SK-N-SH (cell line): ENCODE results near the gene SLC5A2. TPM values are rescaled to one million over a fixed set of nuclear protein-coding genes. Genes with fewer than 3 reads are reported as not detected.

ENCODE experiments used
- CTCF ChIA-PET: fragments of 300-600, 350-600 bp; formaldehyde crosslinking; extraction: SDS; loops from one replicate; lab custom pipeline; 2021; lab: Yijun Ruan, JAX
- POLR2A ChIA-PET: fragments of 350-600 bp; sonication (Branson Sonifier 250); formaldehyde crosslinking; extraction: SDS; loops from one replicate; lab custom pipeline; 2020; ENCODE audit warnings: antibody characterized with exemption, inconsistent platforms; lab: Yijun Ruan, JAX
- DNase-seq: peaks from one replicate; pipeline ENCODE4 v3.0.0; 2012
- H2AFZ ChIP-seq: fragments of 200-600 bp; sonication (generic); 2 replicates; pipeline ENCODE4 v1.8.1; 2016; ENCODE audit warnings: antibody characterized with exemption, mild to moderate bottlenecking, low read depth
- H3F3A ChIP-seq: fragments of 200-600 bp; sonication (generic); replicated peaks from 2 replicates; pipeline ENCODE3; 2016; ENCODE audit warnings: antibody characterized with exemption, mild to moderate bottlenecking; ENCODE audit not compliant: insufficient read depth
- H3K27ac ChIP-seq, 2 experiments: fragments of 200-500 bp in 1 of 2; fragments of 200-600 bp in 1 of 2; sonication (Bioruptor generic) in 1 of 2; sonication (generic), shearing (Covaris generic) in 1 of 2; 2 replicates each; pipeline versions ENCODE4 v1.5.1 to v1.6.1; 2014 to 2016; ENCODE audit warnings: low read depth in 2 of 2, inconsistent platforms in 1 of 2, low read length in 1 of 2, mild to moderate bottlenecking in 1 of 2, mixed read lengths in 1 of 2
- H3K27me3 ChIP-seq: fragments of 200-600 bp; sonication (generic), shearing (Covaris generic); 2 replicates; pipeline ENCODE4 v1.6.1; 2016; ENCODE audit warnings: mixed run types; ENCODE audit not compliant: insufficient read depth
- H3K36me3 ChIP-seq, 2 experiments: fragments of 200-500 bp in 1 of 2; fragments of 200-600 bp in 1 of 2; sonication (Bioruptor generic) in 1 of 2; sonication (generic) in 1 of 2; replicated peaks in 1 of 2; 2 replicates each; pipeline versions ENCODE3 to v1.5.1; 2014 to 2016; ENCODE audit warnings: low read length in 1 of 2, mild to moderate bottlenecking in 1 of 2; ENCODE audit not compliant: insufficient read depth in 2 of 2, control insufficient read depth in 1 of 2
- H3K4me1 ChIP-seq, 2 experiments: fragments of 200-500 bp in 1 of 2; fragments of 200-600 bp in 1 of 2; sonication (Bioruptor generic) in 1 of 2; sonication (generic), shearing (Covaris generic) in 1 of 2; 2 replicates each; pipeline versions ENCODE4 v1.5.1 to v1.6.1; 2014 to 2016; ENCODE audit warnings: low read depth in 1 of 2, low read length in 1 of 2, mixed run types in 1 of 2; ENCODE audit not compliant: insufficient read depth in 2 of 2, control insufficient read depth in 1 of 2
- H3K4me2 ChIP-seq: fragments of 200-600 bp; sonication (generic), shearing (Covaris generic); 2 replicates; pipeline ENCODE4 v1.6.1; 2017; ENCODE audit warnings: mixed run types
- H3K4me3 ChIP-seq, 2 experiments: fragments of 200-500 bp in 1 of 2; fragments of 200-600 bp in 1 of 2; sonication (Bioruptor generic) in 1 of 2; sonication (generic), shearing (Covaris generic) in 1 of 2; 2 replicates each; pipeline versions ENCODE4 v1.5.1 to v1.8.1; 2014 to 2016; ENCODE audit warnings: low read depth in 2 of 2, inconsistent platforms in 1 of 2, low read length in 1 of 2, mild to moderate bottlenecking in 1 of 2, mixed read lengths in 1 of 2, moderate library complexity in 1 of 2
- H3K79me2 ChIP-seq: fragments of 200-600 bp; sonication (generic); 2 replicates; pipeline ENCODE4 v1.8.1; 2017; ENCODE audit warnings: mild to moderate bottlenecking; ENCODE audit not compliant: insufficient read depth
- H3K9ac ChIP-seq: fragments of 200-600 bp; sonication (generic); 2 replicates; pipeline ENCODE4 v1.6.1; 2017; ENCODE audit warnings: mixed run types
- H3K9me2 ChIP-seq: fragments of 200-600 bp; sonication (generic); 2 replicates; pipeline ENCODE4 v1.6.1; 2017; ENCODE audit warnings: mixed run types
- H3K9me3 ChIP-seq: fragments of 200-600 bp; sonication (generic); 2 replicates; pipeline ENCODE4 v1.6.1; 2017; ENCODE audit warnings: mixed run types, mild to moderate bottlenecking, moderate library complexity
- H4K20me1 ChIP-seq: fragments of 200-600 bp; sonication (generic); 2 replicates; pipeline ENCODE4 v1.6.1; 2017; ENCODE audit warnings: mild to moderate bottlenecking, mixed run types; ENCODE audit not compliant: insufficient read depth
- CHD2 ChIP-seq: fragments of 150-350 bp; IDR thresholded peaks from 2 replicates; pipeline ENCODE4 v1.6.1; 2018; ENCODE audit warnings: low read length; ENCODE audit not compliant: partially characterized antibody
- EZH2phosphoT487 ChIP-seq: fragments of 200-600 bp; sonication (generic); IDR thresholded peaks from 2 replicates; pipeline ENCODE4 v1.6.1; 2017; ENCODE audit warnings: low read depth, mixed run types, mild to moderate bottlenecking, antibody characterized with exemption, moderate library complexity, borderline replicate concordance
- FOXJ3 ChIP-seq: sonication (generic); formaldehyde crosslinking; IDR thresholded peaks from 2 replicates; pipeline ENCODE4 v1.5.1; 2020; ENCODE audit warnings: mild to moderate bottlenecking, missing genetic modification reagents
- FOXM1 ChIP-seq: IDR thresholded peaks from 2 replicates; pipeline ENCODE4 v1.4.0; 2012; ENCODE audit warnings: low read depth, mild to moderate bottlenecking
- GABPA ChIP-seq: IDR thresholded peaks from 2 replicates; pipeline ENCODE4 v1.4.0; 2012; ENCODE audit warnings: low read depth, mild to moderate bottlenecking
- MXI1 ChIP-seq: IDR thresholded peaks from 2 replicates; pipeline ENCODE4 v1.6.1; 2012; ENCODE audit warnings: mild to moderate bottlenecking, low read depth, low read length, improper control_type of control experiment
- NFIC ChIP-seq: IDR thresholded peaks from 2 replicates; pipeline ENCODE4 v1.4.0; 2012; ENCODE audit warnings: borderline replicate concordance
- RFX5 ChIP-seq: IDR thresholded peaks from 2 replicates; pipeline ENCODE4 v1.6.1; 2012; ENCODE audit warnings: mild to moderate bottlenecking, improper control_type of control experiment, low read length
- RXRA ChIP-seq: IDR thresholded peaks from 2 replicates; pipeline ENCODE4 v1.4.0; 2012; ENCODE audit warnings: low read depth, mild to moderate bottlenecking, borderline replicate concordance
- TAF1 ChIP-seq: IDR thresholded peaks from 2 replicates; pipeline ENCODE4 v1.6.1; 2012; ENCODE audit warnings: low read depth, mild to moderate bottlenecking, low read length, moderate library complexity, borderline replicate concordance
- TCF12 ChIP-seq: IDR thresholded peaks from 2 replicates; pipeline ENCODE4 v1.4.0; 2012
- YY1 ChIP-seq: IDR thresholded peaks from 2 replicates; pipeline ENCODE4 v1.4.0; 2012; ENCODE audit warnings: low read depth, mild to moderate bottlenecking
- WGBS: methylation state at CpG from one replicate; pipeline ENCODE4 v1.1.6; 2017; ENCODE audit warnings: low lambda C conversion rate; 5-methylcytosine and 5-hydroxymethylcytosine counted together
- polyA plus RNA-seq, 3 experiments: library from polyadenylated mRNA; depleted of rRNA; stranded (reverse); fragments of >200 nt; gene quantifications; 2 replicates each; pipeline ENCODE4 v1.2.3, GENCODE V29; 2012
- TF ChIP-seq, protein P1 (sequence below): IDR thresholded peaks from 2 replicates; pipeline ENCODE4 v1.6.1; 2012; ENCODE audit warnings: mild to moderate bottlenecking, low read depth, low read length, moderate library complexity
- TF ChIP-seq, protein P2 (sequence below): IDR thresholded peaks from 2 replicates; pipeline ENCODE4 v1.4.0; 2012; ENCODE audit warnings: low read depth, borderline replicate concordance

SLC5A2 gene
- polyA plus RNA-seq, 1 of the 3 experiments (the other 2 are of a cell fraction), result 0.31 TPM

DNA sequence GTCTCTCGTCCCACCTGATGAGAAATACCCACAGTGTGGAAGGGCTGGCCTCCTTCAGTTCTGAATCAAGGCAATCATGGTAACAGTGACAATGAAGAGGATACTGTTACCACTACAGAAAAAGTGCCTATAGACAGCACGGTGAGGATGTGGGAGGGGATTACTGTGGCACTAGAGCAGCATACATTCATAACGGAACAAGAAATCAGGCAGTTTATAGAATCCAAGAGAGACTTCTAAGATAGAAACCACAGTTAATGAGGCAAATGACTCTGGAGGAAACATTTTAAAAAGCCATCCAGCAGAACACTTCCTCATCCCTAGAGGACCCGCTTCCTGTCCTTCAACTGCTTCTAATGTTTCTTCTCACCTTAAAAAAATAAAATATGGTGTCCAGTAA, 22.6 kb downstream of the SLC5A2 start:
- WGBS, result 72% methylated on average over 4 of the region's 4 CpGs
- no peak overlapping the region for H3K4me3 ChIP-seq
- no peaks in the 10 kb centered on the region for H3K27me3 ChIP-seq
- 0 out of 2 replicates have a peak overlapping the region, but pooled peaks have one; percentile 87 for H3K4me2 ChIP-seq
- peaks cover 11 to 16% of the 10 kb centered on the region in 2 experiments for H3K36me3 ChIP-seq
- H3K79me2 ChIP-seq, result peaks cover 46% of the 10 kb centered on the region
- no peak overlapping the region for H2AFZ ChIP-seq
- no peak overlapping the region for H3K9ac ChIP-seq
- peaks cover 0 to 18% of the 10 kb centered on the region in 2 experiments; a peak in 2 of 4 replicates for H3K4me1 ChIP-seq
- POLR2A ChIA-PET, result no interaction called here
- H3K9me3 ChIP-seq, result no peaks in the 10 kb centered on the region
- no peak for DNase-seq
- H4K20me1 ChIP-seq, result no peaks in the 10 kb centered on the region
- CTCF ChIA-PET, result no interaction called here
- no peaks in the 10 kb centered on the region for H3K9me2 ChIP-seq
- H3K27ac ChIP-seq, result no peak overlapping the region
- H3F3A ChIP-seq, result no peaks in the 10 kb centered on the region
- TF ChIP-seq EZH2phosphoT487 (no peak), GABPA (no peak), FOXJ3 (CRISPR knock-in tag) (no peak), RFX5 (no peak)
- TF ChIP-seq, protein P1, sequence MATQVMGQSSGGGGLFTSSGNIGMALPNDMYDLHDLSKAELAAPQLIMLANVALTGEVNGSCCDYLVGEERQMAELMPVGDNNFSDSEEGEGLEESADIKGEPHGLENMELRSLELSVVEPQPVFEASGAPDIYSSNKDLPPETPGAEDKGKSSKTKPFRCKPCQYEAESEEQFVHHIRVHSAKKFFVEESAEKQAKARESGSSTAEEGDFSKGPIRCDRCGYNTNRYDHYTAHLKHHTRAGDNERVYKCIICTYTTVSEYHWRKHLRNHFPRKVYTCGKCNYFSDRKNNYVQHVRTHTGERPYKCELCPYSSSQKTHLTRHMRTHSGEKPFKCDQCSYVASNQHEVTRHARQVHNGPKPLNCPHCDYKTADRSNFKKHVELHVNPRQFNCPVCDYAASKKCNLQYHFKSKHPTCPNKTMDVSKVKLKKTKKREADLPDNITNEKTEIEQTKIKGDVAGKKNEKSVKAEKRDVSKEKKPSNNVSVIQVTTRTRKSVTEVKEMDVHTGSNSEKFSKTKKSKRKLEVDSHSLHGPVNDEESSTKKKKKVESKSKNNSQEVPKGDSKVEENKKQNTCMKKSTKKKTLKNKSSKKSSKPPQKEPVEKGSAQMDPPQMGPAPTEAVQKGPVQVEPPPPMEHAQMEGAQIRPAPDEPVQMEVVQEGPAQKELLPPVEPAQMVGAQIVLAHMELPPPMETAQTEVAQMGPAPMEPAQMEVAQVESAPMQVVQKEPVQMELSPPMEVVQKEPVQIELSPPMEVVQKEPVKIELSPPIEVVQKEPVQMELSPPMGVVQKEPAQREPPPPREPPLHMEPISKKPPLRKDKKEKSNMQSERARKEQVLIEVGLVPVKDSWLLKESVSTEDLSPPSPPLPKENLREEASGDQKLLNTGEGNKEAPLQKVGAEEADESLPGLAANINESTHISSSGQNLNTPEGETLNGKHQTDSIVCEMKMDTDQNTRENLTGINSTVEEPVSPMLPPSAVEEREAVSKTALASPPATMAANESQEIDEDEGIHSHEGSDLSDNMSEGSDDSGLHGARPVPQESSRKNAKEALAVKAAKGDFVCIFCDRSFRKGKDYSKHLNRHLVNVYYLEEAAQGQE, result no peak
- TF ChIP-seq, all 33 proteins: peak for 0

DNA sequence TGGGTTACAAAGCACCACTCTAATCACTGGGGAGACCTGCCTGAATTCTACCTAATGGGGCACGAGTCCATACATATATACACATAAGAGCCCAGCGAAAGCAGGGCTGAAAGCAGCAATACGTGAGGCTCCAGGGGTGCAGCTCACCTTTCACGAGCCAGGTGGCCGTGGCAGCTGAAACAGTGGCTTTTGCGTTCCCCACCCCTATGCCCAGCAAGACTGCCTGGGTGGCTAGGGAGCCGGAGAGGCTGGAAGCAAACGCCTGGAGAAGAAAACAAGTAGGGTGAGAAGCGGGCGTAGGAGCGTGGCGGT, 24.6 kb downstream of the SLC5A2 start:
- no peak for DNase-seq
- H3K9me2 ChIP-seq, result no peaks in the 10 kb centered on the region
- H3K4me2 ChIP-seq, result peak overlapping the region; percentile 87
- ChIA-PET POLR2A (interaction anchor here (1.0 to 1.6 kb wide), 9 partner anchors 11 to 206 kb away, joined by 3 to 14 read pairs (median 5); partner anchors contain the start of gene ARMC5), CTCF (interaction anchor here (0.6 to 1.4 kb wide), 5 partner anchors 14 to 360 kb away, joined by 3 read pairs; no protein-coding TSS in a partner anchor)
- H3K79me2 ChIP-seq, result peaks cover 46% of the 10 kb centered on the region
- H4K20me1 ChIP-seq, result no peaks in the 10 kb centered on the region
- H3K9ac ChIP-seq, result peak overlapping the region; percentile 99
- H3K27ac ChIP-seq, result peak overlapping the region in 1 of 2 experiments; percentile 87; a peak in 3 of 4 replicates
- H3K4me1 ChIP-seq, result peaks cover 0 to 18% of the 10 kb centered on the region in 2 experiments; a peak in 3 of 4 replicates
- H3K27me3 ChIP-seq, result no peaks in the 10 kb centered on the region
- no peak overlapping the region for H2AFZ ChIP-seq
- no peaks in the 10 kb centered on the region for H3K9me3 ChIP-seq
- H3K36me3 ChIP-seq, result peaks cover 7 to 14% of the 10 kb centered on the region in 2 experiments
- H3F3A ChIP-seq, result peaks cover 3% of the 10 kb centered on the region
- 2% methylated on average over 11 of the region's 12 CpGs for WGBS
- H3K4me3 ChIP-seq, result peak overlapping the region; percentile 92 to 96
- TF ChIP-seq TAF1 (no peak), NFIC (no peak), RXRA (no peak), FOXM1 (no peak), MXI1 (no peak), EZH2phosphoT487 (no peak), YY1 (no peak), RFX5 (no peak), CHD2 (no peak), TCF12 (no peak)
- TF ChIP-seq, protein P2, sequence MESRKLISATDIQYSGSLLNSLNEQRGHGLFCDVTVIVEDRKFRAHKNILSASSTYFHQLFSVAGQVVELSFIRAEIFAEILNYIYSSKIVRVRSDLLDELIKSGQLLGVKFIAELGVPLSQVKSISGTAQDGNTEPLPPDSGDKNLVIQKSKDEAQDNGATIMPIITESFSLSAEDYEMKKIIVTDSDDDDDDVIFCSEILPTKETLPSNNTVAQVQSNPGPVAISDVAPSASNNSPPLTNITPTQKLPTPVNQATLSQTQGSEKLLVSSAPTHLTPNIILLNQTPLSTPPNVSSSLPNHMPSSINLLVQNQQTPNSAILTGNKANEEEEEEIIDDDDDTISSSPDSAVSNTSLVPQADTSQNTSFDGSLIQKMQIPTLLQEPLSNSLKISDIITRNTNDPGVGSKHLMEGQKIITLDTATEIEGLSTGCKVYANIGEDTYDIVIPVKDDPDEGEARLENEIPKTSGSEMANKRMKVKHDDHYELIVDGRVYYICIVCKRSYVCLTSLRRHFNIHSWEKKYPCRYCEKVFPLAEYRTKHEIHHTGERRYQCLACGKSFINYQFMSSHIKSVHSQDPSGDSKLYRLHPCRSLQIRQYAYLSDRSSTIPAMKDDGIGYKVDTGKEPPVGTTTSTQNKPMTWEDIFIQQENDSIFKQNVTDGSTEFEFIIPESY, result no peak
- TF ChIP-seq, protein P1, result no peak
